ENCODE data around the gene C4orf36.
A peak's percentile ranks its signal among the peaks of the same experiment; 100 is the strongest.

C4orf36 gene

GRCh38 chr4:86896596-86896995 lies 4.4 kb upstream of the C4orf36 start:
- TF ChIP-seq NFIC (IDR thresholded peaks at IDR 0.05) (0 out of 2 replicates have a peak, but pooled peaks have one; percentile 24), EGR1 (IDR thresholded peaks at IDR 0.05) (no peak)

DNA sequence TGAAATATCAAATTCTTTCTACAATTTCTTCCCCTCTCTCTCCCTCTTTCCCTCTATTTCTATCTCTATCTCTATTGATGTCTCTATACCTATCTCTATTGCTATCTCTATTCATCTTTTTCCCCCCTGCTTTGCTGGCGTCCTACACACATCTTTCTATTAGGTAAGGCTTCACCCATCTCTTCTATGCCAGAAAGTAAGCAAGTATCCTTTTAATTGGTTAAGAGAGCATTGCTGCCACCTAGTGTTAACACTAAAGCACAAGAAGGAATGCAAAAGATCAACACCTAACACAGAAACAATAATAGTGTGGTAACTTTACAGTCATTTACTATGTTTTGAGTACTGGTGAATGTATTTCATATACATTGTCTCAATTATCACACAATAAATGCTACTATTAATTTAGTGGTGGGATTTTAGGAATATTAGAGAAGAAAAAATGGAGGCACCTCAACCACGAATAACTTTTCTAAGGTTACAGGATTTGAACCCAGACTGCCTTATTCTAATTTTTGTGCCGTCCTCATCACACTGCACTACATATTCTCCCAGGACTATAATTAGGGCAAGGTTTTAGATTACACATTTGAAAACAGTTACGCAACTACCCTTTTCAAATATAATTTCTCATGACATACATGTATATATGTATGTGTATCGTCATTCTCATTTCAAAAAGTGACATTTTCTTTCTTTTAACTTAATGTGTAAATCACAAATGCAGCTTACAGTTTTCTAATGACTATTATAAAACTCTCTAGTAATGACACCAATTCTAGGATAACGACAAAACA lies 3.7 kb upstream of the C4orf36 start:
- TF ChIP-seq TAF1 (IDR thresholded peaks at IDR 0.05; ENCODE audit: low read depth) = no peak
- peak; percentile 95 for TF ChIP-seq RAD21 (IDR thresholded peaks at IDR 0.05; ENCODE audit: low read depth)

- TF ChIP-seq CEBPB (IDR thresholded peaks at IDR 0.05) = no peak
- no peak for TF ChIP-seq YY1 (IDR thresholded peaks at IDR 0.05; ENCODE audit: low read depth)
- TF ChIP-seq, protein P1, sequence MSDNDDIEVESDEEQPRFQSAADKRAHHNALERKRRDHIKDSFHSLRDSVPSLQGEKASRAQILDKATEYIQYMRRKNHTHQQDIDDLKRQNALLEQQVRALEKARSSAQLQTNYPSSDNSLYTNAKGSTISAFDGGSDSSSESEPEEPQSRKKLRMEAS (IDR thresholded peaks at IDR 0.05) = no peak
- TF ChIP-seq USF1 (IDR thresholded peaks at IDR 0.05) = no peak
- TF ChIP-seq TCF12 (IDR thresholded peaks at IDR 0.05; ENCODE audit: low read depth) = no peak
- no peak for TF ChIP-seq EP300 (IDR thresholded peaks at IDR 0.05; ENCODE audit: borderline replicate concordance)
- TF ChIP-seq TAF1 (IDR thresholded peaks at IDR 0.05; ENCODE audit: low read depth) = no peak
- no peak for TF ChIP-seq TEAD4 (IDR thresholded peaks at IDR 0.05)
These were observed 2.2 kb upstream of the C4orf36 start for GRCh38 chr4:86894455-86894854.

DNA sequence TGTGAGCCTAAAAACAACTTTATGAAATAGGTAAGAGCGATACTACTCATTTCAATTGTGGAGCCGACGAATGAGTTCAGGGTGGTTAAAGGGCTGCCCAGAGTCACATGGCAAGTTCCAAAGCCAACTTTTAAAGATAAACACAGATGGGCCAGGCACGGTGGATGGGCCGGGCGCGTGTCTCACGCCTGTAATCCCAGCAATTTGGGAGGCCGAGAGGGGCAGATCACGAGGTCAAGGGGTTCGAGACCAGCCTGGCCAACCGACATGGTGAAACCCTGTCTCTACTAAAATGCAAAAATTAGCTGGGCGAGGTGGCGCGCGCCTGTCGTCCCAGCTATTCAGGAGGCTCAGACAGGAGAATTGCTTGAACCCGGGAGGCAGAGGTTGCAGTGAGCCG lies 914 bp upstream of the C4orf36 start:
- TF ChIP-seq USF1 (IDR thresholded peaks at IDR 0.05) (no peak), NFIC (IDR thresholded peaks at IDR 0.05) (no peak), TEAD4 (IDR thresholded peaks at IDR 0.05) (no peak), RAD21 (IDR thresholded peaks at IDR 0.05; ENCODE audit: low read depth) (no peak)
- TF ChIP-seq, protein P1 (IDR thresholded peaks at IDR 0.05) = no peak
- TF ChIP-seq, protein P2, sequence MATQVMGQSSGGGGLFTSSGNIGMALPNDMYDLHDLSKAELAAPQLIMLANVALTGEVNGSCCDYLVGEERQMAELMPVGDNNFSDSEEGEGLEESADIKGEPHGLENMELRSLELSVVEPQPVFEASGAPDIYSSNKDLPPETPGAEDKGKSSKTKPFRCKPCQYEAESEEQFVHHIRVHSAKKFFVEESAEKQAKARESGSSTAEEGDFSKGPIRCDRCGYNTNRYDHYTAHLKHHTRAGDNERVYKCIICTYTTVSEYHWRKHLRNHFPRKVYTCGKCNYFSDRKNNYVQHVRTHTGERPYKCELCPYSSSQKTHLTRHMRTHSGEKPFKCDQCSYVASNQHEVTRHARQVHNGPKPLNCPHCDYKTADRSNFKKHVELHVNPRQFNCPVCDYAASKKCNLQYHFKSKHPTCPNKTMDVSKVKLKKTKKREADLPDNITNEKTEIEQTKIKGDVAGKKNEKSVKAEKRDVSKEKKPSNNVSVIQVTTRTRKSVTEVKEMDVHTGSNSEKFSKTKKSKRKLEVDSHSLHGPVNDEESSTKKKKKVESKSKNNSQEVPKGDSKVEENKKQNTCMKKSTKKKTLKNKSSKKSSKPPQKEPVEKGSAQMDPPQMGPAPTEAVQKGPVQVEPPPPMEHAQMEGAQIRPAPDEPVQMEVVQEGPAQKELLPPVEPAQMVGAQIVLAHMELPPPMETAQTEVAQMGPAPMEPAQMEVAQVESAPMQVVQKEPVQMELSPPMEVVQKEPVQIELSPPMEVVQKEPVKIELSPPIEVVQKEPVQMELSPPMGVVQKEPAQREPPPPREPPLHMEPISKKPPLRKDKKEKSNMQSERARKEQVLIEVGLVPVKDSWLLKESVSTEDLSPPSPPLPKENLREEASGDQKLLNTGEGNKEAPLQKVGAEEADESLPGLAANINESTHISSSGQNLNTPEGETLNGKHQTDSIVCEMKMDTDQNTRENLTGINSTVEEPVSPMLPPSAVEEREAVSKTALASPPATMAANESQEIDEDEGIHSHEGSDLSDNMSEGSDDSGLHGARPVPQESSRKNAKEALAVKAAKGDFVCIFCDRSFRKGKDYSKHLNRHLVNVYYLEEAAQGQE (IDR thresholded peaks at IDR 0.05; ENCODE audit: low read depth) = no peak

- TF ChIP-seq TAF1 (IDR thresholded peaks at IDR 0.05; ENCODE audit: low read depth) (no peak), CEBPB (IDR thresholded peaks at IDR 0.05) (no peak), YY1 (IDR thresholded peaks at IDR 0.05; ENCODE audit: low read depth) (0 out of 2 replicates have a peak, but pooled peaks have one; percentile 51)
These were observed 376 bp upstream of the C4orf36 start for GRCh38 chr4:86892636-86892960.

GRCh38 chr4:86890790-86891189 lies 1.4 kb downstream of the C4orf36 start:
- TF ChIP-seq YY1 (IDR thresholded peaks at IDR 0.05; ENCODE audit: low read depth) (no peak), ZBTB7A (IDR thresholded peaks at IDR 0.05; ENCODE audit: low read depth) (no peak), TEAD4 (IDR thresholded peaks at IDR 0.05) (no peak), RAD21 (IDR thresholded peaks at IDR 0.05; ENCODE audit: low read depth) (no peak), TAF1 (IDR thresholded peaks at IDR 0.05; ENCODE audit: low read depth) (no peak), FOXM1 (IDR thresholded peaks at IDR 0.05; ENCODE audit: borderline replicate concordance, low read depth) (no peak), TCF12 (IDR thresholded peaks at IDR 0.05; ENCODE audit: low read depth) (no peak), EGR1 (IDR thresholded peaks at IDR 0.05) (no peak), NFIC (IDR thresholded peaks at IDR 0.05) (no peak), CREB1 (IDR thresholded peaks at IDR 0.05; ENCODE audit: low read depth) (no peak), CEBPB (IDR thresholded peaks at IDR 0.05) (no peak), USF1 (IDR thresholded peaks at IDR 0.05) (no peak), EP300 (IDR thresholded peaks at IDR 0.05; ENCODE audit: borderline replicate concordance) (no peak)
- TF ChIP-seq, protein P2 (IDR thresholded peaks at IDR 0.05; ENCODE audit: low read depth) = no peak
- TF ChIP-seq, protein P1 (IDR thresholded peaks at IDR 0.05) = no peak
